Measurements from ENCODE around the gene ANKRD40.

The ANKRD40 gene

GRCh38 chr17:50679008-50679544 is 28.6 kb downstream of the ANKRD40 start (continued):
- TF ChIP-seq TSHZ2 (CRISPR knock-in tag; IDR thresholded peaks at IDR 0.05): no peak
- no peak for TF ChIP-seq POU6F1 (CRISPR knock-in tag; IDR thresholded peaks at IDR 0.05; ENCODE audit: borderline replicate concordance, low read depth)
- no peak for TF ChIP-seq ZFP30 (CRISPR knock-in tag; IDR thresholded peaks at IDR 0.05)
- TF ChIP-seq ZNF8 (CRISPR knock-in tag; IDR thresholded peaks at IDR 0.05): no peak
- TF ChIP-seq ISL1 (CRISPR knock-in tag; IDR thresholded peaks at IDR 0.05): no peak
- TF ChIP-seq OSR1 (CRISPR knock-in tag; IDR thresholded peaks at IDR 0.05): no peak

GRCh38 chr17:50677851-50678375 is 29.8 kb downstream of the ANKRD40 start:
- TF ChIP-seq SNAI2 (CRISPR knock-in tag; IDR thresholded peaks at IDR 0.05) (no peak), POU6F1 (CRISPR knock-in tag; IDR thresholded peaks at IDR 0.05; ENCODE audit: borderline replicate concordance, low read depth) (no peak), ZNF70 (CRISPR knock-in tag; IDR thresholded peaks at IDR 0.05) (no peak), BACH2 (CRISPR knock-in tag; IDR thresholded peaks at IDR 0.05; ENCODE audit: borderline replicate concordance) (no peak), ZFP3 (CRISPR knock-in tag; IDR thresholded peaks at IDR 0.05) (no peak), TSHZ2 (CRISPR knock-in tag; IDR thresholded peaks at IDR 0.05) (no peak), ZC3H10 (CRISPR knock-in tag; IDR thresholded peaks at IDR 0.05) (no peak), OSR1 (CRISPR knock-in tag; IDR thresholded peaks at IDR 0.05) (no peak), ZNF565 (CRISPR knock-in tag; conservative IDR thresholded peaks at IDR 0.05; ENCODE audit: low read depth) (no peak)
- no peak for ATAC-seq

- no peak for ATAC-seq
- TF ChIP-seq TOX (CRISPR knock-in tag; IDR thresholded peaks at IDR 0.05; ENCODE audit: borderline replicate concordance) (no peak), PPARA (CRISPR knock-in tag; IDR thresholded peaks at IDR 0.05; ENCODE audit: borderline replicate concordance) (no peak), BACH2 (CRISPR knock-in tag; IDR thresholded peaks at IDR 0.05; ENCODE audit: borderline replicate concordance) (no peak), CSRNP3 (CRISPR knock-in tag; IDR thresholded peaks at IDR 0.05) (no peak), ZNF565 (CRISPR knock-in tag; conservative IDR thresholded peaks at IDR 0.05; ENCODE audit: low read depth) (no peak), RARB (CRISPR knock-in tag; IDR thresholded peaks at IDR 0.05) (no peak), CREB5 (CRISPR knock-in tag; IDR thresholded peaks at IDR 0.05; ENCODE audit: low read depth) (no peak), ZC3H10 (CRISPR knock-in tag; IDR thresholded peaks at IDR 0.05) (no peak), CSDC2 (CRISPR knock-in tag; IDR thresholded peaks at IDR 0.05) (no peak), SNAI2 (CRISPR knock-in tag; IDR thresholded peaks at IDR 0.05) (no peak), GLIS3 (CRISPR knock-in tag; IDR thresholded peaks at IDR 0.05) (no peak), ISL1 (CRISPR knock-in tag; IDR thresholded peaks at IDR 0.05) (no peak), ZNF70 (CRISPR knock-in tag; IDR thresholded peaks at IDR 0.05) (no peak), ARNTL (CRISPR knock-in tag; IDR thresholded peaks at IDR 0.05; ENCODE audit: borderline replicate concordance, low read depth) (no peak), ESRRG (CRISPR knock-in tag; IDR thresholded peaks at IDR 0.05) (no peak), TCF4 (CRISPR knock-in tag; IDR thresholded peaks at IDR 0.05; ENCODE audit: borderline replicate concordance) (no peak), ZNF8 (CRISPR knock-in tag; IDR thresholded peaks at IDR 0.05) (no peak), ZFP3 (CRISPR knock-in tag; IDR thresholded peaks at IDR 0.05) (no peak)
Measured at GRCh38 chr17:50676065-50676975, 31.4 kb downstream of the ANKRD40 start.

Data from SK-N-SH treated with all-trans-retinoic acid at 6 μM for 48 hours (cell line).